ENCODE data around the gene CTNNB1.

Gene CTNNB1

DNA sequence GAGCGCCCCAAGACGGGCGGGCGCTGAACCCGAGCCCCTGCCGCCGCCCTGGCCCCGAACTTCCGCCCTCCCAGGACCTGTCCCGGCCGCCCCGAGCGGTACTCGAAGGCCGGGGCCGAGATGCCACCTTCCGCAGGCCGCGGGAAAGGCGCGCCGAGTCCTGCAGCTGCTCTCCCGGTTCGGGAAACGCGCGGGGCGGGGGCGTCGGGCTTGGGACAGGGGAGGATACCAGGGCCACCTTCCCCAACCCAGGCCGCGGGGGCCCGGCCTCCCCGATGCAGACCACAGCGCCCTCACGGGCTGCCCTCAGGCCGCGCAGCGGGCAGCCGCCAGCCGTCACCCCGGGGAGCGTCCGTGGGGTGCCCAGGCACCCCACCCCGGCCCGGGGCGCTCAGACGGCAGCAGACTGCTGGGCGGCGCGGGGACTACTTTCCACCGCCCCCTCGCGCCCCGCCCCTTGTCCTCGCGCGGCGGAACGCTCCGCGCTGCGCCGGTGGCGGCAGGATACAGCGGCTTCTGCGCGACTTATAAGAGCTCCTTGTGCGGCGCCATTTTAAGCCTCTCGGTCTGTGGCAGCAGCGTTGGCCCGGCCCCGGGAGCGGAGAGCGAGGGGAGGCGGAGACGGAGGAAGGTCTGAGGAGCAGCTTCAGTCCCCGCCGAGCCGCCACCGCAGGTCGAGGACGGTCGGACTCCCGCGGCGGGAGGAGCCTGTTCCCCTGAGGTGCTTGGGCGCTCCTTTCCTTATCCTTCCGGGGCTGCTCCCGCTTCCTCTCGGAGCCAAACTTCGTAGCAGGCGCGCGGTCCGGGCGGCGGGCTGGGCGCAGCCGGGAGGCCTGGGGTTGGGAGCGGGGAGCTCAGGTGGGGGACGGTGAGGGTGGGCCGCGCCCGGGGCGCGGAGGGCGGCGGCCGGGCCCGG, at the start of gene CTNNB1:
CTNNB1 (plus strand) TSS at position 556 of the 916 bp plus-strand sequence. CDS start 24,564 bp downstream, outside the sequence.
- DNase-seq: peak; percentile 56 to 87

DNA sequence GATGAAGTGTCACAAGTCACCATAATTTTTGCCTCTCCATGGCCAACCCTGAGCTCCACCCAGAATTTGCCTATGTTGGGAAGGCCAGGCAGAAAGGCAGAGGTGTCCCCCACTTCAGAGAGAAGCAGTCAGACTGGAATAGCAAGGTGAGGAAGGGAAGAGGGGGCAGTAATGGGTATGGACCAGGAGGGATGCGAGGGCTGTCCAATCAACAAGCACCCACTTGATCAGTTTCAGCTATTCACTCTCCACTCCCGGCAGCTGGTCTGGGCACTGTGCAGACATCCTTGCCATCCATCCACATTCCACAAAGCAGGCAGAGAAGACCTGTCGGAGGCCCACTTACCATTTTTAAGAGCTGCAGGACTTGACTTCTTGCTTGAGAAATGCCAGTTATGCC, 43.5 kb upstream of the CTNNB1 start:
- no peak for DNase-seq

DNA sequence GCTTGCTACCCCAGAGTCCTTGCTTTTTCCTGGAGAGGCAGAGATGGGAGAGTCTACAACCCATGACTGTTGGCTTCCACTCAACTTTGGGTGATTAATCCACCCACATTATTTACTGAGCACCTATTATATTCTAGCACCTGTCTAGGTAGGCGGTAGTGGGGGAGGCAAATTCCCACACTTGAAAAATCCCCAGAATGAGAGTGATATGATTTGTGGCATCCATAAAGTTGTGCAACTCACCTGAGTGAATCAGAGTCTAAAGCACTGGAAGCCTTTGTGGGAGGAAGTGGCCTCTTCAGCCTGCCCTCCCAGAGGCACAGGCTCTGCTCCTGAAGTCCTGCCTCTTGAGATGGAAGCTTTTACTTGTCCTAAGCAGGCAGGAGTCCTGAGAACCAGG, 40.4 kb upstream of the CTNNB1 start:
- no peak for DNase-seq

DNA sequence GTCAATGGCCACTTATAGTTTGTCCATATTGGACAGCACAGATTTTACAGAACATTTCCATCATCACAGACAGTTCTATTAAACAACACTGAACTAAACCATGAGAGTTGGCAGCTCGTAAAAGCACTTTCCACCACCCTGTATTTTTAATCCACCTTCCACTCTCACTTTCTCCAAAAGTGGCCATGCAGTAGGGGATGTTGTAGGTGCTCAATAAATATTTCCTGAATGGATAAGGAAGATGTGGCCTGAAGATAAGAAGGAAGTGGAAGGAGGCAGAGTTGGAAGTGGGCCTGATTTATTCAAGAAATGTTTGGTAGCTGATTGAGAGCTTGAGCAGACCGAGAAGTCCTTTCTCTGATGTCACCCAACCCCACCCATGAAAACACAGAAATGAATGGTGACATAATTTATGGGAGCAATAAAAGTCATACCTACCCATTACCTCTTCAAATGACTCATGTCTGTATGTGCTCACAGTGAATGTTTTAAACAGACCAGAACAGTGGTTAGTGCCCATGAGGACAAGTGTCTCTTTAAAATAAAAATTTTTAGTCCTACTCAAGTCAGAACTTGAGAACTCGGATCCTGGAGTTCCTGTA, 39.6 kb upstream of the CTNNB1 start:
- DNase-seq: no peak

DNA sequence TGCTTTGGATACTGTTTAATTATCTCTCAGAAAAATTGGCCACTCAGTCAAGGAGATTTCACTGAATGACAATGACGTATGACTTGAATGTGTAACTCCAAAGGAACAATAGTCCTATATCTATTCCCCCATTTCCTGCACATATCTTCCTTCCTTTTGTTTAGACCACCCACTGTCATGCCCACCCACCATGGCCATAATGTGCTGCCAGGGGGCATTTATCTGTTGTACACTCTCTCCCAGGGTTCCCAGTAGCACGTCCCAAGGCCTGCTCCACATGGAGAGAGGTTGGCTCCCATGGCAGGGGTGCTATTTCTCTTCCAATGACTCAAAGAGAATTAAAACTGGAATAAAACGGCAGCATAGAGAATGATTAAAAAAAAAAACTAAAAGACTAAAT, 36.8 kb upstream of the CTNNB1 start:
- no peak for DNase-seq

DNA sequence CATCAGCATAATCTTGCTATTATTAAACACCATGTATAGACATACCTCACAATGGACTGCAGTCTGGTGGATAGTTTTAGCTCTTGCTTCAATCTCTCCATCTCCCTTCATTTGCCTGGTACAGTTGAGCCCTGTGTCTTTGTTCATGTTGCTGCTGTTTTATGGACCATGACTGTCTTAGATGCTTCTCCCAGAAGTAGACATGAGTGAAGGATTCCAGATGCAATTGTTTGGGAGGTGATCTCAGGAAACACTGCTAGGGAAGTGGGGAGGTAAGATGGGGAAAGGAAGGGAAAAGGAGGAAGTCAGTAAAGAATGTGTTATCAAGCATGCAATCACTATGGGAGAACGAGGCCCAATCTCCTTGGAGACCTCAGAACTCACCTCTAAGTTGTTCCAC, 36.3 kb upstream of the CTNNB1 start:
- DNase-seq: no peak

DNA sequence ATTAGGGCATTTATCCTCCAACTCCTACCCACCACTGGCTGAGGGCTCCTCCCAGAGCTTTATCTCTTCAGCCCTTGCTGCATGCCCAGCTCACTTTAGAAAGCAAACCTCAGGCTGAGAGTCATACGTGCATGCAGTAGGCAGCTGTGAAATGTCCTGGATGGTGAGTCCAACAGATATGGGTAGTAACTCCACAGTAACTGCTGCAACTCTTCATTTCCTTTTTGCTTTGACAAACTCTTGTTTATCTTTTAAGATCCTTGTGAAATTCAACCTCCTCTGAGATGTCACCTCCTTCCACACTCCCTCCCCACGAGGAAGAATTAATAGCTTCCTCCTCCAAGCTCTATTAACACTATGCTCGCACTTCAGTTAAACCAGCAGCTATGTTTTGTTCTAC, 35.9 kb upstream of the CTNNB1 start:
- no peak for DNase-seq

DNA sequence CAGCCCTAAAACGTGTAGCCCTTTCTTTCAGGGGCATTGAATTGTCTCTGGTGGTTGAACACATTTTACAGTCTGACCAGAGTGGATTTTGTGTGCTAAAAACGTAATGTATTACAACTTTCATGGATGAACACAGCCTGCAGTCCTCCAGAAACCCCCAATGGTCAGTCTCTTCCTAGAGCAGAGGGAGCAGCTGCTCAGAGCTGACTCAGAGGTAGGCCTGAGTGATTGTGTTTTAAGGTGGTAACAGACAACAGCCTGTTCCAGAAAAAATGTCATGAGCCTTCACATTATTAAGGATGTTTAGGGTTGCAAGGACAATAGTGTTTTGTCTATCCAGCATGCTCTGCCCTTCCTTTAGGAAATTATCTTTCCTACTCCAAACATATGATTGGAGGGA, 34.5 kb upstream of the CTNNB1 start:
- no peak for DNase-seq

DNA sequence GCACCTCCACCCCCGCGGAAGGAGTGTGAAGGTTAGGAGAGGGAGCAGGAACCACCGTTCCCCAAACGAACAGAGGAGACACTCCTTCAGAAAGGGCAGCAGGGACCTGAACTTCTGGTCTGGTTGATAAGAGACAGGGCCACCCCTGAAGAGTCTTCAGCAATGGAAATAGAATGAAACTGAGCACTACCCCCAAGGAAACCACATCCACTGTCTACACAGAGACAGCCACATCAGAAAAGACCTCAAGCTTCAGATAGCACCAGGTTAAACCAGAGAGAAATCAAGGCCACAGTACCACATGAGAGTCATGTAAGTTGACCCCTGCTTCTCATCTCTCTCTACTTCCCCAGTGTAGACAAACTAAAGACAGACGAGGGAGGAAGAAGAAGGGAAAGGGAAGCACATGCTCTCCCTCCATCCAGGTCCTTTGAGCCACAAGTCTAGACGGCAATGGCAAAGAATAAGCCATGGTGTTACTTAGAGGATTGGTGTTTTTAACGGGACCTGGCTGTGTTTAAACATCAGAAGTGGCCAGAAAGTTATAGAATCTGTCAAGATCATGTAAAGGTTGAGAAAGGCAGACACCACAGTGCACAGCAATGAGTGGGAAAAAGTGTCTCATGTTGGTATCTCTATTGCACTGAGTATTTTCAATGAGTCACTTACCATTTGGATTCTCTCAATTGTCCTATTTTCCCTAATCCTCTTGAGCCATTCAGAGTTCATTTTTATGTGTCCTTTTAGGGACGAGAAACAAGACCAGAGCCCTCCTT, 31.4 kb upstream of the CTNNB1 start:
- no peak for DNase-seq

DNA sequence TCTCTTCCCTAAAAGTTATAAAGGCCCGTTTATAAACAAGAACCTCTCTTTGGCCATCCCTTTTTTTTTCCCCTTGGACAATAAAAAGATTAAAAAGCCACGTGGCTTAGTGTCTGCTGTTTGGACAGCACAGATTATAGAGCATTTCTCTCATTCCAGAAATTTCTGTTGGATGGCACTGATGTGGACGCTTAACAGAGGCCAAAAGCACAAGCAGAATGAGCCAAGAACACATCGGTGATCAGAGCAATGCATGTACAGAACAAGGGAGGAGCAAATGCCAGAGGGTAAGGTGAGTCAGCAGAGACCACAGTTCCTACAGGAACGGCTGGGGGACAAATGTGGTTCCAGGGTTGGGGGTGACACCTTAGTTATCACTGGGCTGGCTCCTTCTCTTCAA, 30.3 kb upstream of the CTNNB1 start:
- no peak for DNase-seq

DNA sequence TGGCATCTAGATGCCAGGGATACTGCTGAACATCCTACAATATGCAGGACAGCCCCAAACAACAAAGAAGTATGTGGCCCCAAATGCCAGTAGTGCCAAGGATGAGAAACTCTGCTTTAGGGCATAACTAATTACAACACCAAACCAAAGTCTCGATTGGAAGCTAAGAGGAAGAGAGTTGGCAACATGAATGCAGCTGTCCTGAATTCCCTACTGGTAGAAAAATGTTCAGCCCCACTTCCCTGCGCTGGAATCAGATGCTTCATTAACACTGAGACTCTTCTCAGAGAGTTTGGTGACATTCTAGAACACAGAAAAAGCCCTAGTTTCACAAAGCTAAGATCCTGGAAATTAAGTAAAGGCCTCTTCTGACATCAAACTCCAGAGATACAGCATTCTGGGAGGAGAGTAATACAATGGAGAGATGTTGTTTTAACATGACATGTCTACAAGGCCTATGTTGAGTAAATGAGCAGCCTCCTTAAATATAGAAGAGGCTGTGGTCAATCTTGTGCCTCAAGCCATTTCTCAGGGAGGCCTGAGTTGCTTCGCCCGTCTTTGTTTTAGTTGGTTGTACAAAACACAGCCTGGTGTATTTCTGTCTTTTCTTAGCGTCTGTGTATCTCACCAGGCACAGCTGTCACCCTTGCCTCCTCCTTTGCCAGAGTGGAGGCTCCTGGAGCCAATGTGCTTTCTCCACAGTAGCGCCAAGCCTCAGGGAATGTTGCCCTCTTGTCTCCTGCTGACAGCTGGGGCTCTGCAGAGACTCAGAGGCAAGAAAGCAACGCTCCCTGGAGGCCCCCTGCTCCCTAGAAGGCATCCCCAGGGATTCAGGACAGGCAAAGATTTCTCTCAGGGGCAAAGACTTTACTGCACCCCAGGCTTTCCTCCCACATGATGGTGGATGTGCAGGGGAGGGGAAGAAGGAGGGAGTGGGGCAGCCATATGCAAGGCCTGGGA, 25.1 kb upstream of the CTNNB1 start:
- DNase-seq: peak; percentile 10 to 69

DNA sequence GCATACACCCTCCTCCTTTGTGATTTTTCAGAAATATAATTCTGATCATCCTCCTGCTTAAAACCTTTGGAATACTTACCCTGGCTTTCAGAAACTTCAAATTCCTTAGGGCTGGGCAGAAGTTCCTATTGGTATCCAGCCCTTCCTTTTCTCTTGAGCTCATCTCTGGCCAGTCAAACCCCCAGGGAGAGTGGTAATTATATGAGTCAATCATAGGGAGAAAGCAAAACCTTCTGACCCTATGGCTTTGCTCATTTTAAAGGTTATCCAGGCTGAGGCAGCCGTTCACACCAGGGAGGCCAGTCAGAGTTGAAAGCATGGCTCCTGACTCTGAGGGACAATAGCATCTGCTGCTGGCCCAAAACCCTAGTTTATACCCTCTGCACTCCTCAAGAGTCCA, 23.9 kb upstream of the CTNNB1 start:
- DNase-seq: no peak

DNA sequence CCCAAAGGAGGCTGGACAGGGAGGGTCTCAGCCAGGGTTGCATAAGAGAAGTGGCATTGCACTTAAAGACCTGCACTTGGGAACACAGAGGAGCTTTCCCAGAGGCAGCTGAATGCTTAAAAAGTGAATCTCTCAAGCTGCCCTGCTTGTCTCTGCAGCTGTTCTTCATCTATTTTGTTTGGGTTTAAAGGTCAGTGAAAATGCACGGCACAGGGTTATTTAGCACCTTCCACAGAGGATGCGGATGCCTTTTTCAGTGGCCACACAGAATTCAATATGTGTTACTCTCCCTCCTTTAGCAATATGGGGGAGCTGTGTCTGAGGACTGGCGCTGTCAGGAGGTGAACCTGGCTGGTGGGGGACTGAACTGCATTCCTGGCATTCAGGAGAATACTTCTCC, 22.7 kb upstream of the CTNNB1 start:
- DNase-seq: no peak

DNA sequence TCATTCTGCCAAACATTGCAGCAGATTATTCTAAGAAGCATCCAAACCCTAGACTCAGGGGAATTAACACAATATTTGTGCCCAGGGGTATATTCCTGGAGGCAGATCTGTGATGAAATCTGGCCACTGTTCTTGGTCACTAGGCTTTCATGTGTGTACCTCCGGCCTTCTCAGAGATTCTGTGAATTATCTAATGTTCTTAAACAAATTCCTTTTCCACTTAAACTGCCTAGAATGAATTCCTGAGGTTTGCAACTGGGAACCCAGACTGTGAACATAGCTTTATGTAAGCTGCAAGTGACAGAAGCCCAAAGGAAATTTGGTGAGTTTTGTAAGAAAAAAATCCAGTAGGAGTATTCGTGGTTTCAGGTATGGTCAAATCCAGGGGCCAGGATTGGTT, 20.7 kb upstream of the CTNNB1 start:
- no peak for DNase-seq

DNA sequence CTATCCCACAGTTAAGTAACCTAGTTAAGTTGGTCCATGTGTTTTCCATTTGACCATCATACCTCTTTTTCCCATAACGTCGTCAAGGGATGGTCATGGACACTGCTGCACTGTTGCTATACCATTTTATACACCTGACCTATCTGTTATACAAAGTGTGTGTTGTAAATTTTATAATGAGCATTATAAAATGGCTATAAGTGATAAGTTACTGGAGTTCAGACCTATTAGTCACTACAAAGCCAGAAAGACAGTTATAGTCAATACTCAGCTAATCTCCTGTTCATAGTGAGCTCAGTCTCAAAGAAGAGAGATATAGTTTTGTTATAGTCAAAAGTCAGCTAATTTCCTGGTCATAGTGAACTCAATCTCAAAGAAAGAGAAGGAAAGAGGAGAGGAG, 18.9 kb upstream of the CTNNB1 start:
- no peak for DNase-seq

DNA sequence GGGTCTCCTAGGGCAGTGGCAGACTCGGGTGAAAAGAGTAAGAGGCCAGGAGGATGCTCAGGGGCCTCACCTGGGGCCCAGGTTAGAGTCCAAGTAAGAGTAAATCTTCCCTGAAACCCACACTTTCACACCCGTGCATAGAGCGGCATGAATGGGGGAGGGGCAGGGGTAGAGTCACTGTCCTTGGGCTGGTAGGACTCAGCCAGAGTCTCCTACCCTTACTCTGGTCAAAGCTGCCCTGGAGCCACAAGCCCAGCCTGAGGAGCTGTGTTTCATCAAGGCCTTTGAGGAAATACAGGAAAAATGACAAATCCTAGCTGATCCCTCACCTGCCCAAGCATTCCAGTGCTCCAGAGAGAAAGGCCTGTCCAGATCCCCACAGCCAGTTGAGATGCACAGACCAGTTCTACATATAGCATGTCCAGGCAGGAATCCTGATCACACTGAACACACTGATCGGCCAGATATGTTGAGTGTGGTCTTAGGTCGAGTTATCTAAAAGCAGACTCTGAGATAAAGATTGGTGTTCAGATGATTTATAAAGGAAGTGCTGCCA, 16.7 kb upstream of the CTNNB1 start:
- DNase-seq: no peak

DNA sequence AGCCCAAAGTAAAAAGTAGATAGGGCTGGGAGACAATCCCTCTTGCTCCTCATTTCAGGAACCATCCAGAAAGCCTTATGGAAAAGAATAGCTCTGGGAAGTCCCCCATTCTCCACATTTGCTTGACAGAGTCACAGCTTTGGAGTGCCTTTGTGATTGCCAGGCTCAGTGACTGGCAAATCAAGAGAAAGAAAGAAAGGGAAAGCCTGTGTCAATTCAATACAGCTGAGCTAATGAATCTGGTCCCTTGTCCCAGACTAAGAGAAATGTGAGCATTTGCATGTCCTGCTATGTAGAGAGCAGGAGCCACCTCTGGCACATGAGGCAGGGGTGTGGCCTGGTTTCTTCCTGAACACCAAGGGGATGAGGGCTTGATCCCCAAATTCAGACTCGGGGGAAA, 14.9 kb upstream of the CTNNB1 start:
- DNase-seq: no peak

DNA sequence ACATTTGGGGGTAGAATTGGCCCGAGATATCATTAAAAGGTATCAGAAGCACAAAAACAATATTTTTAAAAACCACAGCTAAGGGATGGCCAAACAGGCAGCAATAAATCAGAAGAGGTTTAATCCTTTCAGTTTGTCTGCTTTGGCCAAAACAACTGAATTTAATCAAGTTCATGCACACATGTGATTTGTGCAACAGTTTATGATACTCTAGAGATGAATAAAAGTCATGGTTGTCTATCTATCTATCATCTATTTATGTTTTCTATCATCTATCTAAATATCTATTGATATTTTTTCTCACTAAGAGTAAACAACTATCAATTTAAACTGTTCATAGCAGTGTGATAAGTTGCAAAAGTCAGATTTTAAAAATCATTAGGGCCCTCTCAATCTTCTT, 13.0 kb upstream of the CTNNB1 start:
- no peak for DNase-seq

DNA sequence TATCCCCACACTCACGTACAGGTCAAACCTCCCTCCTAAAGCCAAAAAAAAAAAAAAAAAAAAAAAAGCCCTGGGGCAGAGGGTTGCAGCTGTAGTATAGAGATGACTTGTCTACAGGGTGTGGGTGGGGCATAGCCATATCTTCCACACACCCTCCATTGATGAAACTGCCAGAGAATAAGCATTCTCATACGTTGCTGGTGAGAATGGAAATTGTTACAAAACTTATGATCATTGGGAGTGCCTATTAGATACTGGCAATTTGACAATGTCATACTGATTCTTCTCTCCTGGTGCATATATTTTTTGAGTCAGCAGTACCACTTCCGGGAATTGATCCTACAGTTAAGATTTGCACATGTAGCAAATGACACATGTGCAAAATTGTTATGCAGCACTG, 11.0 kb upstream of the CTNNB1 start:
- no peak for DNase-seq

DNA sequence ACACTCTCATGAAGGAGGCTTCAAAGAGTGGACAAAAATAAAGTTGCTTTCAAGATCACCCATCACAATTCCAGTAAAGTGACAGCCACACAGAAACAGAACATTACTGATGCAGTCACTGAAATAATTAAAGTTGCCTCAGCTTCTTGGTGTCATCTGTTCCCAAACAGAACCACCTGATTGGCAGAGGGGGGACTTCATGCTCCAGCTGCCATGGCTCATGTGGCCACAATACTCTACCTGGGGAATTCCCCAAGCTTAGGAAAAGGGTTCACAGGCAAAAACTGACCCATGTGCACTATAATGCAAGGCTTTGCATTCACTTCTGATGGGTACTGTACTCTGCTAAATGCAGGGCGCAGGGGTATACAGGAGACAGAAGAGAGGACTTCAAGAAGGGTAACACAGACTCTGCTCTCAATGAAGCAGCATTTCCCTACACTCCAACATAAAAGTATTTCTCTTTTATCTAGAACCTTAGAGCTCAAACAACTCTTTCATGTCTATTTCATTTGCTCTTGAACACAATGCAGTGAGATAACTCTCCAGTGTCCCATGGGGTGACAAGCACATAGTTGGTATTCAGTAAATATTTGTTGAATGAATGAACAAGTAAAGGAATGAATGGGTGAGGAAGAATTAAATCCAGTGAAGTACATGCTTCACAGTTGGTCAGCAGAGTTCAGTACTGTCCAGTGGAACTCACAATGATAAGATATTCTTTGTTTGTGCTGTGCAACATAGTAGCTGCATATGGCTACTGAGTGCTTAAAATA, 8.6 kb upstream of the CTNNB1 start:
- DNase-seq: no peak

DNA sequence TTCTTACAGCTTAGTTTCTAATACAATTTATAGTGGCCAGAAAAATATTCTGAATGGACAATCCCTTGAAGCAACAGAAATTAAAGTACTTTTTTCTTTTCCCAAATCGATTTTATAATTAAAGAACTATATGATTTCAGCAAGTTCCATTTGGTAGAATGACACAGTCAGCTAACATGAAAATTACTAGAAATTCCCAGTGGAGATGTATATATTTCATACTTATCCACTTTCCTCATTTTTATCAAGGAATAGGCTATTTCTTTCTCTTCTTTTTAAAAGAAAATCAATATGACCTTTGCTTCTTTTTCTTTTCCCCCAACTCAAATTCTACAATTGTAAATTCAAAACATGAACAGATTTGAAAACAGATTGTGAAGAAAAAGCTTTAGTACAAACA, 6.4 kb upstream of the CTNNB1 start:
- DNase-seq: no peak

Data from NCI-H446 (cell line).